HepG2 (cell line): ENCODE results near the gene STUB1. TPM values are rescaled to one million over a fixed set of nuclear protein-coding genes. Genes with fewer than 3 reads are reported as not detected.
A peak's percentile ranks its signal among the peaks of the same experiment; 100 is the strongest.

Experiments used
- ATF1 ChIP-seq: IDR thresholded peaks from 2 replicates; pipeline ENCODE4 v1.6.1; 2016; ENCODE audit warnings: mild to moderate bottlenecking, control low read depth
- GATA4 ChIP-seq: sonication (generic); IDR thresholded peaks from 2 replicates; pipeline ENCODE4 v1.6.1; 2016; ENCODE audit warnings: antibody characterized with exemption, low read depth, borderline replicate concordance
- HOXA5 ChIP-seq: sonication (generic); formaldehyde crosslinking; IDR thresholded peaks from 2 replicates; pipeline ENCODE4 v1.4.0; 2020; ENCODE audit warnings: missing genetic modification reagents
- NFKB2 ChIP-seq: sonication (generic); formaldehyde crosslinking; IDR thresholded peaks from 2 replicates; pipeline ENCODE4 v1.4.0; 2020; ENCODE audit warnings: missing genetic modification reagents, borderline replicate concordance
- POGZ ChIP-seq: sonication (generic); formaldehyde crosslinking; IDR thresholded peaks from 2 replicates; pipeline ENCODE4 v1.4.0; 2020; ENCODE audit warnings: mild to moderate bottlenecking, missing genetic modification reagents
- SMC3 ChIP-seq: IDR thresholded peaks from 2 replicates; pipeline ENCODE4 v1.6.1; 2011; ENCODE audit warnings: low read length, improper control_type of control experiment
- ZEB1 ChIP-seq: IDR thresholded peaks from 2 replicates; pipeline ENCODE4 v1.6.1; 2012; ENCODE audit warnings: mild to moderate bottlenecking, low read depth, inconsistent platforms; ENCODE audit not compliant: insufficient replicate concordance
- ZFP36L1 ChIP-seq: sonication (generic); formaldehyde crosslinking; IDR thresholded peaks from 2 replicates; pipeline ENCODE4 v1.8.0; 2022; ENCODE audit warnings: mild to moderate bottlenecking, missing genetic modification reagents, moderate library complexity
- ZNF10 ChIP-seq: sonication (generic); formaldehyde crosslinking; IDR thresholded peaks from 2 replicates; pipeline ENCODE4 v1.4.0; 2020; ENCODE audit warnings: mild to moderate bottlenecking, low read depth, missing genetic modification reagents, borderline replicate concordance
- ZNF232 ChIP-seq: sonication (generic); formaldehyde crosslinking; IDR thresholded peaks from 2 replicates; pipeline ENCODE4 v1.4.0; 2020; ENCODE audit warnings: missing genetic modification reagents, borderline replicate concordance
- ZNF274 ChIP-seq: sonication (generic); formaldehyde crosslinking; IDR thresholded peaks from 2 replicates; pipeline ENCODE4 v1.5.1; 2020; ENCODE audit warnings: mild to moderate bottlenecking, missing genetic modification reagents
- ZNF672 ChIP-seq: sonication (generic); formaldehyde crosslinking; IDR thresholded peaks from 2 replicates; pipeline ENCODE4 v1.8.1; 2022; ENCODE audit warnings: missing genetic modification reagents
- ZNF766 ChIP-seq: sonication (generic); formaldehyde crosslinking; IDR thresholded peaks from 2 replicates; pipeline ENCODE4 v1.5.0; 2020; ENCODE audit warnings: missing genetic modification reagents, borderline replicate concordance
- polyA plus RNA-seq, 8 experiments: library from polyadenylated mRNA; depleted of rRNA in 3 of 8; stranded (reverse) in 7 of 8; unstranded in 1 of 8; fragments of >200 nt; fragmentation: Illumina TruSeq in 4 of 8; extraction: Trizol in 4 of 8; gene quantifications; 2 replicates each; pipeline versions ENCODE4 v1.2.1 to v1.2.3, GENCODE V29; 2011 to 2016; ENCODE audit warnings: low read depth in 4 of 8, missing spikeins in 1 of 8, mixed read lengths in 1 of 8; ENCODE audit not compliant: insufficient read depth in 1 of 8
- total RNA-seq, 5 experiments: library from RNA; depleted of rRNA; stranded (reverse); fragments of >200 nt; fragmentation: Illumina TruSeq; extraction: Trizol; gene quantifications; 2 replicates each; pipeline ENCODE4 v1.2.3, GENCODE V29; 2016; ENCODE audit warnings: low read depth in 1 of 5
- TF ChIP-seq, protein P1 (sequence below): sonication (generic); formaldehyde crosslinking; IDR thresholded peaks from 2 replicates; pipeline ENCODE4 v1.5.1; 2020; ENCODE audit warnings: missing genetic modification reagents, mild to moderate bottlenecking, borderline replicate concordance
- TF ChIP-seq, protein P2 (sequence below): IDR thresholded peaks from 2 replicates; pipeline ENCODE4 v1.6.1; 2016; ENCODE audit warnings: low read depth, missing genetic modification reagents, missing compliant biosample characterization
- TF ChIP-seq, protein P3 (sequence below): IDR thresholded peaks from 2 replicates; pipeline ENCODE4 v1.4.0; 2020; ENCODE audit warnings: mild to moderate bottlenecking, missing genetic modification reagents

STUB1 gene
- total and polyA plus RNA-seq, 2 of the 13 experiments (the other 11 are each of a cell fraction or from before 2014, with no cell fraction given) = 52.9 to 78.2 TPM

DNA sequence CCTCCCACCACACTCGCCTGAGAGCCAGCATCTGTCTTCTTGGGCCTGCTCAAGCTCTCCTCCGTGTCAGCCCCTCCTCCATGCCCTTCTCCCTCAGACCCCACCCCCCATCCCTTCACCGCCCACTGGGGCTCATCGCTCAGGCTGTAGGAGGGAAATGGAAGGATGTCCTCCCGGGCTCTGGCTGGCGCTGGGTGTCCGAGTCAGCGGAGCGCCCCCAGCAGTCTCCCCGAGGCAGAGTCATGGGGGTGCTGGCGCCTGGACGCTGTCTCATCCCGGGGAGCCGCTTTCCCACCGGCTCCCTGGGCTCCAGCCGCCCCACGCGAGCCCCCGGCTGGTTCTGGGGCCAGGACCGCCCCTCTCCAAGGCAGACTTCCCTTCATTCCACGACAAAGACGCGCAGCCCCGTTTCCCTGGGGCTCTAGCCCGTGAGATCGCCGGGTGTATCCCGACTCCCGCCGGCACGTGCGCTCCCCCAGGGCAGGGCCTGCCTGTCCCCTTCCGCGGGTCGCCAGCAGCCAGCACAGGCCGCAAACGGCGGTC is 40.3 kb downstream of the STUB1 start (continued):
- TF ChIP-seq, protein P1, sequence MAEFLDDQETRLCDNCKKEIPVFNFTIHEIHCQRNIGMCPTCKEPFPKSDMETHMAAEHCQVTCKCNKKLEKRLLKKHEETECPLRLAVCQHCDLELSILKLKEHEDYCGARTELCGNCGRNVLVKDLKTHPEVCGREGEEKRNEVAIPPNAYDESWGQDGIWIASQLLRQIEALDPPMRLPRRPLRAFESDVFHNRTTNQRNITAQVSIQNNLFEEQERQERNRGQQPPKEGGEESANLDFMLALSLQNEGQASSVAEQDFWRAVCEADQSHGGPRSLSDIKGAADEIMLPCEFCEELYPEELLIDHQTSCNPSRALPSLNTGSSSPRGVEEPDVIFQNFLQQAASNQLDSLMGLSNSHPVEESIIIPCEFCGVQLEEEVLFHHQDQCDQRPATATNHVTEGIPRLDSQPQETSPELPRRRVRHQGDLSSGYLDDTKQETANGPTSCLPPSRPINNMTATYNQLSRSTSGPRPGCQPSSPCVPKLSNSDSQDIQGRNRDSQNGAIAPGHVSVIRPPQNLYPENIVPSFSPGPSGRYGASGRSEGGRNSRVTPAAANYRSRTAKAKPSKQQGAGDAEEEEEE (CRISPR knock-in tag) = no peak
- TF ChIP-seq SMC3 (no peak), HOXA5 (CRISPR knock-in tag) (no peak), GATA4 (no peak), ATF1 (CRISPR knock-in tag) (no peak), ZNF10 (CRISPR knock-in tag) (no peak), NFKB2 (no peak; the same call in 1 of the 2 replicates), ZNF274 (CRISPR knock-in tag) (no peak; the same call in 1 of the 2 replicates), ZNF672 (CRISPR knock-in tag) (peak; percentile 72; the same call in 1 of the 2 replicates), ZFP36L1 (CRISPR knock-in tag) (no peak), ZEB1 (no peak), POGZ (CRISPR knock-in tag) (0 out of 2 replicates have a peak, but pooled peaks have one; percentile 10), ZNF232 (CRISPR knock-in tag) (no peak), ZNF766 (no peak)
- TF ChIP-seq, protein P2, sequence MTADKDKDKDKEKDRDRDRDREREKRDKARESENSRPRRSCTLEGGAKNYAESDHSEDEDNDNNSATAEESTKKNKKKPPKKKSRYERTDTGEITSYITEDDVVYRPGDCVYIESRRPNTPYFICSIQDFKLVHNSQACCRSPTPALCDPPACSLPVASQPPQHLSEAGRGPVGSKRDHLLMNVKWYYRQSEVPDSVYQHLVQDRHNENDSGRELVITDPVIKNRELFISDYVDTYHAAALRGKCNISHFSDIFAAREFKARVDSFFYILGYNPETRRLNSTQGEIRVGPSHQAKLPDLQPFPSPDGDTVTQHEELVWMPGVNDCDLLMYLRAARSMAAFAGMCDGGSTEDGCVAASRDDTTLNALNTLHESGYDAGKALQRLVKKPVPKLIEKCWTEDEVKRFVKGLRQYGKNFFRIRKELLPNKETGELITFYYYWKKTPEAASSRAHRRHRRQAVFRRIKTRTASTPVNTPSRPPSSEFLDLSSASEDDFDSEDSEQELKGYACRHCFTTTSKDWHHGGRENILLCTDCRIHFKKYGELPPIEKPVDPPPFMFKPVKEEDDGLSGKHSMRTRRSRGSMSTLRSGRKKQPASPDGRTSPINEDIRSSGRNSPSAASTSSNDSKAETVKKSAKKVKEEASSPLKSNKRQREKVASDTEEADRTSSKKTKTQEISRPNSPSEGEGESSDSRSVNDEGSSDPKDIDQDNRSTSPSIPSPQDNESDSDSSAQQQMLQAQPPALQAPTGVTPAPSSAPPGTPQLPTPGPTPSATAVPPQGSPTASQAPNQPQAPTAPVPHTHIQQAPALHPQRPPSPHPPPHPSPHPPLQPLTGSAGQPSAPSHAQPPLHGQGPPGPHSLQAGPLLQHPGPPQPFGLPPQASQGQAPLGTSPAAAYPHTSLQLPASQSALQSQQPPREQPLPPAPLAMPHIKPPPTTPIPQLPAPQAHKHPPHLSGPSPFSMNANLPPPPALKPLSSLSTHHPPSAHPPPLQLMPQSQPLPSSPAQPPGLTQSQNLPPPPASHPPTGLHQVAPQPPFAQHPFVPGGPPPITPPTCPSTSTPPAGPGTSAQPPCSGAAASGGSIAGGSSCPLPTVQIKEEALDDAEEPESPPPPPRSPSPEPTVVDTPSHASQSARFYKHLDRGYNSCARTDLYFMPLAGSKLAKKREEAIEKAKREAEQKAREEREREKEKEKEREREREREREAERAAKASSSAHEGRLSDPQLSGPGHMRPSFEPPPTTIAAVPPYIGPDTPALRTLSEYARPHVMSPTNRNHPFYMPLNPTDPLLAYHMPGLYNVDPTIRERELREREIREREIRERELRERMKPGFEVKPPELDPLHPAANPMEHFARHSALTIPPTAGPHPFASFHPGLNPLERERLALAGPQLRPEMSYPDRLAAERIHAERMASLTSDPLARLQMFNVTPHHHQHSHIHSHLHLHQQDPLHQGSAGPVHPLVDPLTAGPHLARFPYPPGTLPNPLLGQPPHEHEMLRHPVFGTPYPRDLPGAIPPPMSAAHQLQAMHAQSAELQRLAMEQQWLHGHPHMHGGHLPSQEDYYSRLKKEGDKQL = no peak
- TF ChIP-seq, protein P3, sequence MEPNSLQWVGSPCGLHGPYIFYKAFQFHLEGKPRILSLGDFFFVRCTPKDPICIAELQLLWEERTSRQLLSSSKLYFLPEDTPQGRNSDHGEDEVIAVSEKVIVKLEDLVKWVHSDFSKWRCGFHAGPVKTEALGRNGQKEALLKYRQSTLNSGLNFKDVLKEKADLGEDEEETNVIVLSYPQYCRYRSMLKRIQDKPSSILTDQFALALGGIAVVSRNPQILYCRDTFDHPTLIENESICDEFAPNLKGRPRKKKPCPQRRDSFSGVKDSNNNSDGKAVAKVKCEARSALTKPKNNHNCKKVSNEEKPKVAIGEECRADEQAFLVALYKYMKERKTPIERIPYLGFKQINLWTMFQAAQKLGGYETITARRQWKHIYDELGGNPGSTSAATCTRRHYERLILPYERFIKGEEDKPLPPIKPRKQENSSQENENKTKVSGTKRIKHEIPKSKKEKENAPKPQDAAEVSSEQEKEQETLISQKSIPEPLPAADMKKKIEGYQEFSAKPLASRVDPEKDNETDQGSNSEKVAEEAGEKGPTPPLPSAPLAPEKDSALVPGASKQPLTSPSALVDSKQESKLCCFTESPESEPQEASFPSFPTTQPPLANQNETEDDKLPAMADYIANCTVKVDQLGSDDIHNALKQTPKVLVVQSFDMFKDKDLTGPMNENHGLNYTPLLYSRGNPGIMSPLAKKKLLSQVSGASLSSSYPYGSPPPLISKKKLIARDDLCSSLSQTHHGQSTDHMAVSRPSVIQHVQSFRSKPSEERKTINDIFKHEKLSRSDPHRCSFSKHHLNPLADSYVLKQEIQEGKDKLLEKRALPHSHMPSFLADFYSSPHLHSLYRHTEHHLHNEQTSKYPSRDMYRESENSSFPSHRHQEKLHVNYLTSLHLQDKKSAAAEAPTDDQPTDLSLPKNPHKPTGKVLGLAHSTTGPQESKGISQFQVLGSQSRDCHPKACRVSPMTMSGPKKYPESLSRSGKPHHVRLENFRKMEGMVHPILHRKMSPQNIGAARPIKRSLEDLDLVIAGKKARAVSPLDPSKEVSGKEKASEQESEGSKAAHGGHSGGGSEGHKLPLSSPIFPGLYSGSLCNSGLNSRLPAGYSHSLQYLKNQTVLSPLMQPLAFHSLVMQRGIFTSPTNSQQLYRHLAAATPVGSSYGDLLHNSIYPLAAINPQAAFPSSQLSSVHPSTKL (CRISPR knock-in tag) = no peak
